Spleen (tissue), 7 donors: ENCODE measurements around the gene CDH13.

Source experiments
- CTCF ChIP-seq, 11 experiments: fragments of 200-600 bp in 7 of 11; fragments of 450-650 bp in 4 of 11; sonication (generic) in 4 of 11; IDR thresholded peaks in 8 of 11; conservative IDR thresholded peaks in 3 of 11; 1 replicate in 7 of 11; 2 replicates in 4 of 11; pipeline versions ENCODE4 v1.4.0 to v1.8.0; 2016 to 2021; ENCODE audit warnings: antibody characterized with exemption in 11 of 11, inconsistent platforms in 4 of 11, mild to moderate bottlenecking in 1 of 11
- POLR2AphosphoS5 ChIP-seq, 3 donors: sonication (generic); formaldehyde crosslinking; IDR thresholded peaks; one replicate each; pipeline ENCODE4 v1.5.1; 2017; ENCODE audit warnings: antibody characterized with exemption in 3 of 3
- donor health status: DM: no; HTN: no; CAD: no; lungs with moderate emphysema.
- donor health status: DM: no; HTN: no; CAD: no.
- donor health status: DM: no; HTN: no; CAD: no.

- TF ChIP-seq CTCF (IDR thresholded peaks at IDR 0.05 in 8 of 11, conservative IDR thresholded peaks at IDR 0.05 in 3 of 11) (no peak), POLR2AphosphoS5 (IDR thresholded peaks at IDR 0.05) (no peak)
These were observed 1096.5 kb downstream of the CDH13 start for GRCh38 chr16:83723244-83723643.
